GM18907 (cell line): ENCODE results near the gene TBC1D22B.
"Not testable (repeated sequence)": the region's sequence is repeated elsewhere in the genome, so short reads cannot be mapped to it uniquely, and the experiment has no call there.

Experiments used
- ATAC-seq: cut with Tn5 transposase; IDR thresholded peaks from one replicate; pipeline ENCODE4 v1.9.1; 2021; ENCODE audit warnings: mild to moderate bottlenecking, moderate library complexity; ENCODE audit not compliant: unreplicated experiment

Gene TBC1D22B

GRCh38 chr6:37299990-37300389 lies 42.4 kb downstream of the TBC1D22B start:
- no peak for ATAC-seq

GRCh38 chr6:37302086-37302686 lies 44.6 kb downstream of the TBC1D22B start:
- no peak for ATAC-seq

- no peak for ATAC-seq
Observed at GRCh38 chr6:37303091-37303660, 45.6 kb downstream of the TBC1D22B start.

- ATAC-seq, result no peak
Observed at GRCh38 chr6:37303891-37304503, 46.4 kb downstream of the TBC1D22B start.

GRCh38 chr6:37304766-37305165 lies 47.2 kb downstream of the TBC1D22B start:
- ATAC-seq, result no peak

- ATAC-seq, result no peak
Observed at GRCh38 chr6:37305841-37306425, 48.4 kb downstream of the TBC1D22B start.

- ATAC-seq, result no peak
Observed at GRCh38 chr6:37306624-37307222, 49.2 kb downstream of the TBC1D22B start.

GRCh38 chr6:37307484-37307883 lies 49.9 kb downstream of the TBC1D22B start:
- ATAC-seq, result not testable (repeated sequence)

GRCh38 chr6:37308069-37308815 lies 50.7 kb downstream of the TBC1D22B start:
- no peak for ATAC-seq

GRCh38 chr6:37309046-37309445 lies 51.5 kb downstream of the TBC1D22B start:
- ATAC-seq, result no peak

GRCh38 chr6:37309692-37310091 lies 52.1 kb downstream of the TBC1D22B start:
- ATAC-seq, result no peak

- ATAC-seq, result no peak
Observed at GRCh38 chr6:37310966-37311365, 53.4 kb downstream of the TBC1D22B start.

GRCh38 chr6:37311741-37312473 lies 54.3 kb downstream of the TBC1D22B start:
- ATAC-seq, result no peak

- ATAC-seq, result no peak
Observed at GRCh38 chr6:37313723-37314486, 56.3 kb downstream of the TBC1D22B start.

- ATAC-seq, result no peak
Observed at GRCh38 chr6:37314487-37315156, 57.0 kb downstream of the TBC1D22B start.

GRCh38 chr6:37315157-37315515 lies 57.6 kb downstream of the TBC1D22B start:
- ATAC-seq, result no peak

- no peak for ATAC-seq
Observed at GRCh38 chr6:37316071-37316470, 58.5 kb downstream of the TBC1D22B start.

- no peak for ATAC-seq
Observed at GRCh38 chr6:37317312-37318038, 59.9 kb downstream of the TBC1D22B start.
